22Rv1 (cell line): ENCODE results near the gene CAMK1D.

Experiments
- H3K27ac ChIP-seq: fragments of 450-650 bp; 2 replicates; pipeline ENCODE4 v1.5.1; 2017
- ZFX ChIP-seq: fragments of 450-650 bp; IDR thresholded peaks from 2 replicates; pipeline ENCODE4 v1.6.1; 2017; ENCODE audit warnings: antibody characterized with exemption, borderline replicate concordance
- TF ChIP-seq, protein P1 (sequence below): fragments of 450-650 bp; IDR thresholded peaks from 2 replicates; pipeline ENCODE4 v1.5.1; 2017; ENCODE audit warnings: mild to moderate bottlenecking

CAMK1D gene

DNA sequence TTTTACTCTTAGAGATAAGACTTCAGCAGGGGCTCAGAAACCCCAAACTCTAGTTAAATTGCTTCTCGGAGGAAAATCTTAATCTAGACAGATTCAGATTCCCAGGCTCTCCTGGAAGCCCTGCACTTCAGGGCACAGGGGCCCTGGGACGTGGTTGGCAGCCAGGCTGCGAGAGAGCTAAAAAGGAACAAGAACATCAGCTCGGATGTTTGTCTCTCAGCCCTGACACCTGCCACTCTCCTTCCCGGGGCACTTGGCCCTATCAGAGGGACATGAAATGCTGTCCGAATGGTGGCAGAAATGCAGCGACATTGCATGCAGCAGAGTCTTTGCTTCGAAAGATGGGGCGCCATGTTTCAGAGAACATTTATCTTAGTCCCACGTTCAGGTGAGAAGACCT lies 485.4 kb downstream of the CAMK1D start:
- H3K27ac ChIP-seq, result no peak overlapping the region
- no peak for TF ChIP-seq ZFX
- TF ChIP-seq, protein P1, sequence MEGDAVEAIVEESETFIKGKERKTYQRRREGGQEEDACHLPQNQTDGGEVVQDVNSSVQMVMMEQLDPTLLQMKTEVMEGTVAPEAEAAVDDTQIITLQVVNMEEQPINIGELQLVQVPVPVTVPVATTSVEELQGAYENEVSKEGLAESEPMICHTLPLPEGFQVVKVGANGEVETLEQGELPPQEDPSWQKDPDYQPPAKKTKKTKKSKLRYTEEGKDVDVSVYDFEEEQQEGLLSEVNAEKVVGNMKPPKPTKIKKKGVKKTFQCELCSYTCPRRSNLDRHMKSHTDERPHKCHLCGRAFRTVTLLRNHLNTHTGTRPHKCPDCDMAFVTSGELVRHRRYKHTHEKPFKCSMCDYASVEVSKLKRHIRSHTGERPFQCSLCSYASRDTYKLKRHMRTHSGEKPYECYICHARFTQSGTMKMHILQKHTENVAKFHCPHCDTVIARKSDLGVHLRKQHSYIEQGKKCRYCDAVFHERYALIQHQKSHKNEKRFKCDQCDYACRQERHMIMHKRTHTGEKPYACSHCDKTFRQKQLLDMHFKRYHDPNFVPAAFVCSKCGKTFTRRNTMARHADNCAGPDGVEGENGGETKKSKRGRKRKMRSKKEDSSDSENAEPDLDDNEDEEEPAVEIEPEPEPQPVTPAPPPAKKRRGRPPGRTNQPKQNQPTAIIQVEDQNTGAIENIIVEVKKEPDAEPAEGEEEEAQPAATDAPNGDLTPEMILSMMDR, result no peak

DNA sequence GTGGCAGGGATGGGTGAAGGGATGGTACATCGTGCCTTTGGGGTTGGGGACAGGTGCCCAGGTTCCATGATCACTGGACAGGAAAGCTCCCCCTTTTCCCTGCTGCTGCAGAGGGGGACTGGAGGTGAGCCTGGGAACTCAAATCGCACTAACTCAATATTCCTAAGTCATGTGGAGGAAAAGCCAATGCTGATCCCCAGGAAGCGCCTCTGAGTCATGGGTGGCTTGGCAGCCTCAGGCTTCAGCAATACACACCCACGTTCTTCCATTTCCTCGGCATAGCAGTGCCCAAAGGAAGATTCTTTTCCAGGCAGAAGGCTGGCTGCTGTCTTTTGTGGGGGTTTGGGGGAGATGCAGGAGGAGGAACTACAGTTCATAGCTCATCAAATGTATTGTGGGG lies 486.4 kb downstream of the CAMK1D start:
- no peak for TF ChIP-seq ZFX
- TF ChIP-seq, protein P1, result no peak
- no peak overlapping the region for H3K27ac ChIP-seq

DNA sequence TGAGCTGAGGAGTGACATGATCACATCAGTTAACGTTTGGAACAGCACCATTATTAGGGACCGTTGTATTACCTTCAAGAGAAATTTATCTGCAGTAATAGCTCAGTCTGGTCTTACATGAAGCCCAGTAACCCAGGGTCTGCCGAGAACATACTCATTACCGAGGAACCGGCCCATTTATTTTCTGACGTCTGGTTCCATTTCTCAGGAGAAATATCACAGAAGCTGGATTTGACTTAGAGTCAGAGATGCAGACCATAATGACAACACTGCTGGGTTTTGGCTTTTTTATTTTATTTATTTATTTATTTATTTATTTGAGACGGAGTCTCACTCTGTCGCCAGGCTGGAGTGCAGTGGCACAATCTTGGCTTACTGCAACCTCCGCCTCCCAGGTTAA lies 489.0 kb downstream of the CAMK1D start:
- H3K27ac ChIP-seq, result no peak overlapping the region
- TF ChIP-seq ZFX, result no peak
- TF ChIP-seq, protein P1, result no peak

DNA sequence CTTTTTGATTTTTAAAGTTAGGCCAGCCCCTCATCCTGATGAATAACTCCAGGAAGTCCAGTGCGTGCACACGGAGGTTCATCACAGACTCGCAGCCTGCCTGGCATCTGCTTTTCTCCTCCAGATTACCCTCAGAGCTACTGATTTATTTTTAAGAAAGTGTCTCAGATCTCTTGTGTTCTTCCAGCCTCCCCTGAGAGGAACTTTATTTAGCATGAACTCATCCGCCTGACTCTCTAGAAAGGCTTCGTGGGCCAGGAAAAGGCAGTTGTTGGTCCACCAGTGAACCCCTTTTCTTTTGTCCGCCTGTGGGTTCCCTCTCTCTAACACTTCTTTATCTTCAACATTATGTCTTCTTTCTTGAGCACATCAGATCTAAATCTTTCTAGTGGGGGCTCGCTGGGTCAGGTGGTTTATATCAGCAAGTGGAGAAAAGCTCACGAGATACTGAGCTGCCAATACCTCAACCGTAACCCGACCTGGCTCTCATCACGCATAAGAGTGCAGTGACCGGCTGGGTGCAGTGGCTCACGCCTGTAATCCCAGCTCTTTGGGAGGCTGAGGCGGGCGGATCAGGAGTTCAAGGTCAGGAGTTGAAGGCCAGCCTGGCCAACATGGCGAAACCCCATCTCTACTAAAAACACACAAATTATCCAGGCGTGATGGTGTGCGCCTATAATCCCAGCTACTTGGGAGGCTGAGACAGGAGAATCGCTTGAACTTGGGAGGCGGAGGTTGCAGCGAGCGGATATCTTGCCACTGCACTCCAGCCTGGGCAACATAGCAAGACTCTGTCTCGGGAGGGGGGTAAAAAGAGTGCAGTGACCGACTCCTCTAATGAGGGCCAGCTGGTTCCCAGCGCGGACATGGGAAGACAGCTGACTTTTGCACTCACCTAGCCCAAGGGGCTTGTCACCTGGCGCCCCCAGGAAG lies 489.9 kb downstream of the CAMK1D start:
- no peak for TF ChIP-seq ZFX
- TF ChIP-seq, protein P1, result no peak

DNA sequence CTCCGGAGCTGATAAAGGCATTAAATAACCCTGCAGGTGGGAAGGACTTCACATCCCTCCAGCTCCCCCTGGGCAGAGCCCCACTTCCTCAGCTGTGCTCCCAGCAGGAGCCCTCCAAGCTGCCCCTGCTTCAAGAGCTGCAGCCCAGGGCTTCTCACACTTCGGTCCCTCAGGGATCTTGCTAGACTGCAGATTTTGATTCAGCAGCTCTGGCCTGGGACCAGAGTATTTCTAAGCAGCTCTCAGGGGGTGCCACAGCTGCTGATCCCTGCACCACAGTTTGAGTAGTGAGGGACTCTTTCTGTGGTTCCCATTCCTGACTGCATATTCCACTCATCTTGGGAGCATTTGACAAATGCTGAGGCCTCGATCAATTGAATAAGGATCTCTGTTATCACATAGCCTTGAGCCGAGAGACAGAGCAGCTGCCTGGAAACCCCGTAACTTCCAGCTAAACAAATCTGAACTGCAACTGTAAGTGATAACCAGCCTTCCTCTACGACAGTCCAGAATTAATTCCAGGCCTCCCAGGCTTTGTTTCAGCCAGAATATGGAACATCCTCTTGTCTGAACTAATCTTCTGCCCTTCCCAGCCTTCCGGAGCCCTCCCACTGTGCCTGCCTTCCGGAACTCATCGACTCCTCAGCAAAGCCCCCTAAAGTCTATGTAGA lies 490.7 kb downstream of the CAMK1D start:
- TF ChIP-seq ZFX, result no peak
- TF ChIP-seq, protein P1, result no peak
- no peak overlapping the region for H3K27ac ChIP-seq

More for the DNA sequence above, 489.9 kb downstream of the CAMK1D start:
- H3K27ac ChIP-seq, result no peak overlapping the region

DNA sequence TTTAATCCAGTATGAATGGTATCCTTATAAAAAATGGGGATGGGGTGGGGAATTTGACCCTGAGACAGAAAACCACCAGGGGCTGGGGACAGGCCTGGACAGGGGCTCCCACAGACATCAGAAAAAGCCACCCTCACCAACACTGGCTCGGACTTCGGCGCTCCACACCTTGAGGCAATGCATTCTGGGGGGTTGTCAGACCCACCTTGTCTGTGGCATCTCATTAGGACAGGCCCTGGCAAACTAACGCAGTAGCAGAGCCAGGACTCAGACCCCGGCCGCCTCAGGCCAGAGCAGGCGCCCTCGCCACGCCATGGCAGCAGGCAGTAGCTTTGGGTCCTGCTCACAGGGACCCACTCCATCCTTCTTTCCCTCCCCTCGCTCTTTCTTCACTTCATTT lies 492.1 kb downstream of the CAMK1D start:
- TF ChIP-seq, protein P1, result no peak
- TF ChIP-seq ZFX, result no peak
- no peak overlapping the region for H3K27ac ChIP-seq

DNA sequence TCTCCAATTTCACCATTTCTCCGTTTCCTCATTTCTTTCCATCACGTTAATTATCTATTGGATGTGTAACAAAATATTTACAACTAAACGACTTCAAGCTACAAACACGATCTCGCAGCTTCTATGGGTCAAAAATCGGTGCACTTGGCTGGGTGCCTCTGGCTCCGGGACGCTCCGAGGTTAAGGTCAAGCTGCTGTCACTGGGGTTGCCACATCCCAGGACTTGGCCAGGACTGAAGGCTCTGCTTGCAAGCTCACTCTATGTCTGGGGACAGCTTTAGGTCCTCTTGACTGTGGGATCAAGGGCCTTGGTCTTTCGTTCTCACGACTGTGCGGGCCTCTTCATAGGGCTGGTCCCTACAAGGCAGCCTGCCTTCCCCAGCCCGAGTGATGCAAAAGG lies 492.5 kb downstream of the CAMK1D start:
- TF ChIP-seq, protein P1, result no peak
- TF ChIP-seq ZFX, result no peak

More for the DNA sequence above, 492.5 kb downstream of the CAMK1D start:
- no peak overlapping the region for H3K27ac ChIP-seq
